NB4 (cell line): ENCODE data around the gene PRPF6.

Experiments
- DNase-seq: peaks from one replicate; pipeline ENCODE4 v3.0.0; 2010; ENCODE audit warnings: low read depth
- H3K4me3 ChIP-seq: one replicate; pipeline ENCODE4 v1.5.1; 2011; ENCODE audit warnings: mild to moderate bottlenecking, low read depth, low read length, moderate library complexity
- CTCF ChIP-seq: IDR thresholded peaks from one replicate; pipeline ENCODE4 v1.5.1; 2012; ENCODE audit warnings: low read depth, low read length
- MAX ChIP-seq: IDR thresholded peaks from 2 replicates; pipeline ENCODE4 v1.6.1; 2011; ENCODE audit warnings: low read depth, low read length
- MYC ChIP-seq: IDR thresholded peaks from 2 replicates; pipeline ENCODE4 v1.6.1; 2011; ENCODE audit warnings: low read depth, low read length
- POLR2A ChIP-seq: IDR thresholded peaks from 2 replicates; pipeline ENCODE4 v1.6.1; 2011; ENCODE audit warnings: mild to moderate bottlenecking; ENCODE audit not compliant: insufficient read length; ENCODE audit errors: extremely low read depth

Gene PRPF6

GRCh38 chr20:64055893-64056638 is 75.1 kb downstream of the PRPF6 start:
- TF ChIP-seq CTCF (no peak), POLR2A (no peak), MAX (no peak), MYC (no peak)
- no peak overlapping the region for H3K4me3 ChIP-seq
- peak; percentile 50 for DNase-seq

DNA sequence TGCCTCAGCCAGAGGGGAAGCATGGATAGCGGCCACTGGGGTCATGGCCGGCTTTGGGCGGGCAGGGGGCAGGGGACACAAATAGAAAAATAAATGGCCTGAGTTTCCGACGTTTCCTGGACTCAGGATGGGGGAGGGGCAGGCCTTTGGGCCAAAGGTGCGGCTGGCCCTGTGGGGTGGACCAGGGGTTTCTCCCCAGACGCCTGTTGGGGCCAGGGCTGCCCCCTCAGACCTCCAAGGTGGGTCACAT is 75.6 kb downstream of the PRPF6 start:
- TF ChIP-seq POLR2A (no peak), MYC (no peak), MAX (no peak), CTCF (no peak)
- no peak overlapping the region for H3K4me3 ChIP-seq
- DNase-seq, result no peak

DNA sequence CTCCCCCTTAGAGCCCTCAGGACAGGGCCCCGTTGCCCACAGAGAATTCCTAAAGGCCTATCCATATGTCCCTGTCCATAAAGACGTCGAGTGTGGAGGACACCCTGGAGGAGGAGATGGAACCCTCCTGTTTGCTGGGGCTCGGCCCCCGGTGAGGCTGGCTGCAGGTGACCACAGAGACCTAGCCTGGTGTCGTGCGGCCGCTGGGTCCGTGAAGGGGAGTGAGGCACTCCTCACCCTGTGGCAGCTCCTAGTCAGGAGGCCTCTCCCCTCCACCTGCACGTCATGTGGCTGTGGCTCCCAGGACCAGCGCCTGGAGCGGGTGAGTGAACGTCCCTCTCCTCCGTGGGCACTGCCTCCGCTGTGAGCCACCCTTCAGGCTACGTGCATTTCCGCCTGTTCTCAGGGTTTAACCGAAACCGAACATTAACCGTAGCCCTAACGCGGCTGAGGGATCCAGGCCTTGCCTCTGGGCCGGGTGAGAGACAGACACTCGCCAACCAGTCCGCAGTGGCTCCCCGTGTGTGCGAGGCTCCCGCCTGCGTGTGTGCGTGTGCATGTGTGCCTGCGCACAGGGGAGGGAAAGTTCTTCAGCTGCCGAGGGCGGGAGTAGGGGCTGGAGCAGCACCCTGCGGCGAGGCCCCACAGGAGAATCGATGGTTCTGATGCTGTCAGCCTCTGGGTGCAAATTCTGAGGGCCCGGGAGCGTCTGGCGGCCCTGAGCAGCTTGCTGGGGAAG is 76.1 kb downstream of the PRPF6 start:
- H3K4me3 ChIP-seq, result no peak overlapping the region
- no peak for DNase-seq
- TF ChIP-seq CTCF (no peak), MYC (no peak), POLR2A (no peak), MAX (no peak)

GRCh38 chr20:64057628-64058498 is 76.9 kb downstream of the PRPF6 start:
- DNase-seq, result peak; percentile 79
- TF ChIP-seq MYC, result no peak
- peak; percentile 83 for TF ChIP-seq CTCF
- 0 out of 2 replicates have a peak, but pooled peaks have one; percentile 10 for TF ChIP-seq MAX
- no peak for TF ChIP-seq POLR2A
- no peak overlapping the region for H3K4me3 ChIP-seq

DNA sequence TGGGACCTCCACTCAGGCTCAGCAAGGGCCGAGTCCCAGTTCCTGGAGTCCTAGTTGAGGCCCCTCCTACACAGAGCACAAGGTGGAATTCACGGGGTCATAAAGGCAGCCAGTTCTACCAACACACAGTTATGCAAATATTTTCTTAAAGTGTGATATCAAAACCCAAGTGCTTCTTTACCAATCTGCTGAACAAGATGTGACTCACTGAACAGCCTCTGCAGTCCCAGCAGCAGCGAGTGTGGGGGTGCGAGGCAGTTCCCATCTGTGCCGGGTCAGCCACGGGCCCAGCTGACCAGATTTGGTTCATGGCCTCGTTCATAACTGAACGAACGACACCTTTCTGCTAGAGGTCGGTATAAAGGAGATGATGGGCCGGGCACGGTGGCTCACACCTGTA is 77.6 kb downstream of the PRPF6 start:
- no peak overlapping the region for H3K4me3 ChIP-seq
- DNase-seq, result no peak
- TF ChIP-seq MAX (no peak), POLR2A (no peak), CTCF (no peak), MYC (no peak)
